Measurements from ENCODE around the gene AGO1.

- TF ChIP-seq TEAD4 (CRISPR knock-in tag; IDR thresholded peaks at IDR 0.05) = no peak
- no peak for TF ChIP-seq HMGXB4 (CRISPR knock-in tag; IDR thresholded peaks at IDR 0.05)
- no peak for TF ChIP-seq CBFB (CRISPR knock-in tag; IDR thresholded peaks at IDR 0.05; ENCODE audit: low read depth)
- TF ChIP-seq, protein P1, sequence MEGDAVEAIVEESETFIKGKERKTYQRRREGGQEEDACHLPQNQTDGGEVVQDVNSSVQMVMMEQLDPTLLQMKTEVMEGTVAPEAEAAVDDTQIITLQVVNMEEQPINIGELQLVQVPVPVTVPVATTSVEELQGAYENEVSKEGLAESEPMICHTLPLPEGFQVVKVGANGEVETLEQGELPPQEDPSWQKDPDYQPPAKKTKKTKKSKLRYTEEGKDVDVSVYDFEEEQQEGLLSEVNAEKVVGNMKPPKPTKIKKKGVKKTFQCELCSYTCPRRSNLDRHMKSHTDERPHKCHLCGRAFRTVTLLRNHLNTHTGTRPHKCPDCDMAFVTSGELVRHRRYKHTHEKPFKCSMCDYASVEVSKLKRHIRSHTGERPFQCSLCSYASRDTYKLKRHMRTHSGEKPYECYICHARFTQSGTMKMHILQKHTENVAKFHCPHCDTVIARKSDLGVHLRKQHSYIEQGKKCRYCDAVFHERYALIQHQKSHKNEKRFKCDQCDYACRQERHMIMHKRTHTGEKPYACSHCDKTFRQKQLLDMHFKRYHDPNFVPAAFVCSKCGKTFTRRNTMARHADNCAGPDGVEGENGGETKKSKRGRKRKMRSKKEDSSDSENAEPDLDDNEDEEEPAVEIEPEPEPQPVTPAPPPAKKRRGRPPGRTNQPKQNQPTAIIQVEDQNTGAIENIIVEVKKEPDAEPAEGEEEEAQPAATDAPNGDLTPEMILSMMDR (IDR thresholded peaks at IDR 0.05) = no peak
- no peak for TF ChIP-seq CREB1 (CRISPR knock-in tag; IDR thresholded peaks at IDR 0.05)
These were observed 19.9 kb upstream of the AGO1 start for GRCh38 chr1:35863136-35863535.
